GM19099 (cell line): Measurements from ENCODE around the gene ITPR1.

Experiments
- POLR2A ChIP-seq: IDR thresholded peaks from 3 replicates; pipeline ENCODE4 v1.6.1; 2011; ENCODE audit warnings: low read depth; ENCODE audit not compliant: insufficient read length; ENCODE audit errors: extremely low read depth

Gene ITPR1

DNA sequence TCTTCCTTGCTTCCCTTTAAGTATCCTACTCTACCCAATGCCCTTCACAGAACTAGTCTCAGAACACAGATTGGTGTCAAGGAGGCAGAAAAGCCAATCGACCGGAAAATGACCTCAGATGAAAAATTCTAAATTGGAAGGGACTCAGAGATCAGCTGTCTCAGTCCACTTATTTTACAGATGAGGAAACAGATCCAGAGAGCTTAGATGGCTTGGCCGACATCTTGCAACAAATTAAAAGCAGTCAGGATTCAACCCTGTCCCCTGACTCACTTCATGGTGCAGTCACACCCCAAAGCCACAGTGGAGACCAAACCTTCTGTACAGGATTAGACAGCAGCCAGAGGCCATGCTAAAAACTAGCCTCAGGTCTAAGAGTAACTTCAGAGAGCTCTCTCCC is 316.8 kb downstream of the ITPR1 start:
- TF ChIP-seq POLR2A, result no peak

GRCh38 chr3:4812591-4812990 is 319.4 kb downstream of the ITPR1 start:
- no peak for TF ChIP-seq POLR2A

GRCh38 chr3:4813909-4814304 is 320.8 kb downstream of the ITPR1 start:
- TF ChIP-seq POLR2A, result no peak

DNA sequence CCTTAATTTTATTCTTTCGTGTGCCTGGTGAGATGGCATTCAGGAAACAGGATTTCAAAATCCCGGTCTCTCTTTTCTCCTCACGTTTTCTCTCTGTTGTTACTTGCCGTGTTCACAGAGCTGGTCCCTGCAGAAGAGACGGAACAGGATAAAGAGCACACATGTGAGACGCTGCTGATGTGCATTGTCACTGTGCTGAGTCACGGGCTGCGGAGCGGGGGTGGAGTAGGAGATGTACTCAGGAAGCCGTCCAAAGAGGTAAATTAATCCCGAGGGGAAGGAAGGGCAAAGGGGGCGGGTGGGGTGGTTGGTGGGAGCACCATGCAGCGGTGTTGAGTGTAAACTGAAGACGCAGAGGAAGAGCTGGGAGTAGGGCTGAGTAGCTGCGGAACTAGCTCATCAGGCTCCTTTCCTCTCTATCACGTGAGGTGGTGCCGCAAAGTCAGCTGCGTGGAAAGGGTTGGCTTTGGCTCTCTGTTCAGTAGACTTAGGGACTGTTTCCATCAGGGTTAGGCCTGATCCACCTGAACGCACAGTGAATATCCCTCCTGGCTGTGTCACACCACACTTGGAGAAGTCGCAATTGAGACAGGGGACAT is 321.3 kb downstream of the ITPR1 start:
- TF ChIP-seq POLR2A, result no peak

- no peak for TF ChIP-seq POLR2A
Observed at GRCh38 chr3:4814904-4815574, 321.9 kb downstream of the ITPR1 start.

- no peak for TF ChIP-seq POLR2A
Observed at GRCh38 chr3:4816306-4816705, 323.2 kb downstream of the ITPR1 start.

- no peak for TF ChIP-seq POLR2A
Observed at GRCh38 chr3:4816718-4817117, 323.6 kb downstream of the ITPR1 start.

- TF ChIP-seq POLR2A, result no peak
Observed at GRCh38 chr3:4817128-4817527, 324.0 kb downstream of the ITPR1 start.

GRCh38 chr3:4818164-4818563 is 325.0 kb downstream of the ITPR1 start:
- no peak for TF ChIP-seq POLR2A

- no peak for TF ChIP-seq POLR2A
Observed at GRCh38 chr3:4818986-4819693, 326.0 kb downstream of the ITPR1 start.

DNA sequence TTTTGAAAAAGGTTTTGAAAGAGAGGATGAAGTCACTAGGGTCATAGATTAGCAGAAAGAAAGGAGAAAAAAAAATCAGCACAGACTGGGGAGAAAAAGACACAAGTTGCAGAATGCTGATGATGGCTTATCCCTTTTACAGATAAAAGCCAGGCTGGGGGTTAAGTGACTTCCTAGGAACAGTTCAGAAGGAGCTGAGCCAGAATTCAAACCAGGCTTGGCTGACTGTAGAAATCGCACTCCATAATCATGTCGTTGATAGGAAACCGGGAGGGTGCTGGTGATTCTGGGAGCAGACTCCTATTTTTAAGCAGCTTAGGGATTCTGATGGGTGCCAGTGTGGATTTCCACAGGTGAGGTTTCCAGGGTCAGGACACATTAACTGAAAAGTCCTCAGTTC is 326.6 kb downstream of the ITPR1 start:
- TF ChIP-seq POLR2A, result no peak

GRCh38 chr3:4820296-4821121 is 327.4 kb downstream of the ITPR1 start:
- TF ChIP-seq POLR2A, result no peak

- no peak for TF ChIP-seq POLR2A
Observed at GRCh38 chr3:4821338-4821737, 328.2 kb downstream of the ITPR1 start.

GRCh38 chr3:4821975-4822374 is 328.8 kb downstream of the ITPR1 start:
- TF ChIP-seq POLR2A, result no peak

GRCh38 chr3:4822568-4822967 is 329.4 kb downstream of the ITPR1 start:
- no peak for TF ChIP-seq POLR2A
